HEK293 (cell line): ENCODE measurements around the gene PRCD.
A peak's percentile ranks its signal among the peaks of the same experiment; 100 is the strongest.

Experiments used
- CTCF ChIA-PET: fragments of 350-600 bp; formaldehyde crosslinking; extraction: SDS; loops from one replicate; lab custom pipeline; 2021; ENCODE audit warnings: antibody characterized with exemption; lab: Yijun Ruan, JAX
- POLR2A ChIA-PET: fragments of 300-600 bp; formaldehyde crosslinking; extraction: SDS; loops from one replicate; lab custom pipeline; 2020; ENCODE audit warnings: antibody characterized with exemption, inconsistent platforms; lab: Yijun Ruan, JAX
- H3K27ac ChIP-seq: fragments of 200-500 bp; sonication (Bioruptor generic); 2 replicates; pipeline ENCODE4 v1.5.1; 2014; ENCODE audit warnings: low read depth, low read length, control low read depth, inconsistent platforms; ENCODE audit errors: extremely low read depth
- H3K36me3 ChIP-seq, 2 experiments: fragments of 200-500 bp in 1 of 2; sonication (Bioruptor generic) in 1 of 2; 1 replicate in 1 of 2; 2 replicates in 1 of 2; pipeline ENCODE4 v1.5.1; 2014 to 2017; ENCODE audit warnings: inconsistent platforms in 2 of 2, low read length in 2 of 2; ENCODE audit not compliant: control insufficient read depth in 2 of 2, insufficient read depth in 1 of 2
- H3K4me1 ChIP-seq: fragments of 200-500 bp; sonication (Bioruptor generic); 2 replicates; pipeline ENCODE4 v1.5.1; 2014; ENCODE audit warnings: mild to moderate bottlenecking, low read length, inconsistent platforms; ENCODE audit not compliant: control insufficient read depth, insufficient read depth
- H3K4me3 ChIP-seq: 2 replicates; pipeline ENCODE4 v1.5.1; 2011; ENCODE audit warnings: low read depth, mild to moderate bottlenecking, control low read depth, low read length, moderate library complexity
- H3K9me3 ChIP-seq: fragments of 200-500 bp; sonication (Bioruptor generic); 2 replicates; pipeline ENCODE4 v1.5.1; 2014; ENCODE audit warnings: low read depth, low read length, inconsistent platforms; ENCODE audit not compliant: control insufficient read depth, insufficient read depth
- BCL11A ChIP-seq: fragments of 450-650 bp; formaldehyde crosslinking; IDR thresholded peaks from 2 replicates; pipeline ENCODE4 v1.5.1; 2016; ENCODE audit warnings: low read depth, missing biosample characterization, missing genetic modification characterization
- GLI4 ChIP-seq: fragments of 450-650 bp; formaldehyde crosslinking; IDR thresholded peaks from 2 replicates; pipeline ENCODE4 v1.5.1; 2016; ENCODE audit warnings: missing biosample characterization, missing genetic modification characterization
- KLF1 ChIP-seq: fragments of 450-650 bp; formaldehyde crosslinking; IDR thresholded peaks from 2 replicates; pipeline ENCODE4 v1.5.1; 2016; ENCODE audit warnings: missing biosample characterization, missing genetic modification characterization
- KLF7 ChIP-seq: fragments of 450-650 bp; formaldehyde crosslinking; IDR thresholded peaks from 2 replicates; pipeline ENCODE4 v1.5.1; 2016; ENCODE audit warnings: missing biosample characterization, missing genetic modification characterization, borderline replicate concordance
- SETDB1 ChIP-seq: IDR thresholded peaks from one replicate; pipeline ENCODE4 v1.6.1; 2017; ENCODE audit warnings: mild to moderate bottlenecking, low read length, moderate library complexity, mixed read lengths; ENCODE audit not compliant: insufficient read length
- SP2 ChIP-seq: fragments of 450-650 bp; formaldehyde crosslinking; IDR thresholded peaks from 2 replicates; pipeline ENCODE4 v1.5.1; 2016; ENCODE audit warnings: missing biosample characterization, missing genetic modification characterization
- ZBTB10 ChIP-seq: fragments of 450-650 bp; formaldehyde crosslinking; IDR thresholded peaks from 2 replicates; pipeline ENCODE4 v1.5.1; 2016; ENCODE audit warnings: missing biosample characterization, missing genetic modification characterization
- ZIC2 ChIP-seq: fragments of 450-650 bp; formaldehyde crosslinking; IDR thresholded peaks from 2 replicates; pipeline ENCODE4 v1.5.1; 2016; ENCODE audit warnings: missing biosample characterization, missing genetic modification characterization
- ZNF174 ChIP-seq: fragments of 450-650 bp; formaldehyde crosslinking; IDR thresholded peaks from 2 replicates; pipeline ENCODE4 v1.5.0; 2017; ENCODE audit warnings: missing biosample characterization, mild to moderate bottlenecking, missing genetic modification characterization
- ZNF292 ChIP-seq: fragments of 450-650 bp; formaldehyde crosslinking; IDR thresholded peaks from 2 replicates; pipeline ENCODE4 v1.5.1; 2016; ENCODE audit warnings: low read depth, missing biosample characterization, missing genetic modification characterization, borderline replicate concordance
- ZNF514 ChIP-seq: fragments of 450-650 bp; formaldehyde crosslinking; IDR thresholded peaks from 2 replicates; pipeline ENCODE4 v1.5.1; 2016; ENCODE audit warnings: missing biosample characterization, missing genetic modification characterization
- ZNF555 ChIP-seq: fragments of 450-650 bp; formaldehyde crosslinking; conservative IDR thresholded peaks from 2 replicates; pipeline ENCODE4 v1.5.1; 2017; ENCODE audit warnings: missing biosample characterization, mild to moderate bottlenecking, missing genetic modification characterization, inconsistent platforms
- ZNF571 ChIP-seq: fragments of 450-650 bp; formaldehyde crosslinking; IDR thresholded peaks from 2 replicates; pipeline ENCODE4 v1.5.0; 2017; ENCODE audit warnings: missing biosample characterization, missing genetic modification characterization
- ZNF626 ChIP-seq: fragments of 450-650 bp; sonication (Bioruptor Pico); formaldehyde crosslinking; IDR thresholded peaks from 2 replicates; pipeline ENCODE4 v1.5.1; 2018; ENCODE audit warnings: missing biosample characterization, missing genetic modification characterization, inconsistent platforms
- ZNF658 ChIP-seq: fragments of 450-650 bp; formaldehyde crosslinking; IDR thresholded peaks from 2 replicates; pipeline ENCODE4; 2016; ENCODE audit warnings: missing biosample characterization, missing genetic modification characterization
- TF ChIP-seq, protein P1 (sequence below): fragments of 450-650 bp; formaldehyde crosslinking; IDR thresholded peaks from 2 replicates; pipeline ENCODE4 v1.5.1; 2017; ENCODE audit warnings: missing biosample characterization, missing genetic modification characterization
- TF ChIP-seq, protein P2 (sequence below): fragments of 450-650 bp; formaldehyde crosslinking; IDR thresholded peaks from 2 replicates; pipeline ENCODE4 v1.5.1; 2016; ENCODE audit warnings: missing biosample characterization, missing genetic modification characterization

The PRCD gene

GRCh38 chr17:76570877-76571471, 31.1 kb downstream of the PRCD start (continued):
- TF ChIP-seq ZBTB10 (tag by site-specific recombination): no peak
- TF ChIP-seq, protein P1, sequence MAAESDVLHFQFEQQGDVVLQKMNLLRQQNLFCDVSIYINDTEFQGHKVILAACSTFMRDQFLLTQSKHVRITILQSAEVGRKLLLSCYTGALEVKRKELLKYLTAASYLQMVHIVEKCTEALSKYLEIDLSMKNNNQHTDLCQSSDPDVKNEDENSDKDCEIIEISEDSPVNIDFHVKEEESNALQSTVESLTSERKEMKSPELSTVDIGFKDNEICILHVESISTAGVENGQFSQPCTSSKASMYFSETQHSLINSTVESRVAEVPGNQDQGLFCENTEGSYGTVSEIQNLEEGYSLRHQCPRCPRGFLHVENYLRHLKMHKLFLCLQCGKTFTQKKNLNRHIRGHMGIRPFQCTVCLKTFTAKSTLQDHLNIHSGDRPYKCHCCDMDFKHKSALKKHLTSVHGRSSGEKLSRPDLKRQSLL (tag by site-specific recombination): no peak
- TF ChIP-seq ZNF555 (tag by site-specific recombination): no peak
- 0 out of 2 replicates have a peak, but pooled peaks have one; percentile 22 for TF ChIP-seq SP2 (tag by site-specific recombination)

DNA sequence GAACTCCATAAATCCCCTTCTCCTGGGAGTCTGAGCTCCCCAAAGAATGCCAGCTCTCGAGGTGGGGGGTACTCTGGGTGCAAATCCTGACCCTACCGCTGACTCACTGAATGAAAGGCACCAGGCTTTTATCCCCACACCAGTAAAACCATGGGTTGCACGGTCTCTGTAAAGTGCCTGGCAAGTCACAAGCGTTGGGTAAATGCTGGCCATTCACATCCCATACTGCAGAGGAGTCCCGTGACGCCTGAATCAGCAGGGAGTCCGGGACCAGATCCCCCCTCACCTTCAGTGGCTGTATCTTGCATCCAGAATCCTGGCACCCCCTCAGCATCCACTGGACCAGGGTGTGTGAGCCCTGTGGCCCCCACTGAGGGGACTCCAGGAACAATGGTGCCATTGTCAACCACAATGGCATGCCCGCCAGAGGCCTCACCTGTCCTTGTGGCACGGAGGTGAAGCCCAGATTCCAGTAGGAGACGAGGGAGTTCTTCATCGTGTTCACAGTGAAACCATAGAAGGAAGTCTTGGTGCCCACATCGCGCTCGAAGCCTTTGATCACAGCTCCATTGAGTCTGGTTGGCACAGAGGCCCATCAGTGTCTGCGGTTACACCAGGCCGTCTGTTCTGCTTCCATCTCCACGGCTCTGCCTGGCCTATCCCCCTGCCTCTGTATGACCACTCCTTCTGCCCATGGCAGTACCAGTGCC, 32.5 kb downstream of the PRCD start:
- no peaks in the 10 kb centered on the region for H3K4me1 ChIP-seq
- ChIA-PET CTCF (interaction anchor here (0.8 to 2.6 kb wide), 4 partner anchors 43 to 52 kb away, joined by 3 to 9 read pairs (median 4); no protein-coding TSS in a partner anchor), POLR2A (no interaction called here)
- TF ChIP-seq ZIC2 (tag by site-specific recombination) (no peak), ZNF658 (tag by site-specific recombination) (no peak), SETDB1 (no peak)
- no peaks in the 10 kb centered on the region for H3K9me3 ChIP-seq
- peaks cover 0 to 5% of the 10 kb centered on the region in 2 experiments; a peak in 1 of 3 replicates for H3K36me3 ChIP-seq
- no peak overlapping the region for H3K4me3 ChIP-seq
- H3K27ac ChIP-seq: no peak overlapping the region

DNA sequence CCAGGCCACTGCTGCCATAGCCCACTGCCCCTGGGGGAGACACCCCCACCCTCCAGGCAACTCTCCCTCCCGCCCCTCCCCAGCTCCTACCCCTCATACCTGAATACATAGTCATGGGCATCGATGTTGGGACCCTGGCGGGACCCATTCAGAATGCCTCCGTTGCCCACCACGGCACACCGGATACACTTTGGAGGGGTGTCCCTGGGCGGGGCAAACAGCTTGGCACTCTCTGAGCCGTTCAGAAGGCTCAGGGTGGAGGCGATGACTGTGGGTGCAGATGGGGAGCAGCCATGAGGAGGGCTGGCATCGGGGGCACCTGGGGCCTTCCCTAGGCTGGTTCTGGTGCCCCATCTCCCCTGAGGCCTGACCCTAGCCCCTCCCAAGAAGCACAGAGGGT, 33.3 kb downstream of the PRCD start:
- Histone ChIP-seq H3K27ac (no peak overlapping the region), H3K4me1 (no peaks in the 10 kb centered on the region), H3K4me3 (no peak overlapping the region), H3K9me3 (no peaks in the 10 kb centered on the region), H3K36me3 (peaks cover 0 to under 1% of the 10 kb centered on the region in 2 experiments; a peak in 1 of 3 replicates)
- TF ChIP-seq KLF7 (tag by site-specific recombination): no peak
- no peak for TF ChIP-seq ZNF174
- TF ChIP-seq ZNF514 (tag by site-specific recombination): no peak
- TF ChIP-seq, protein P2, sequence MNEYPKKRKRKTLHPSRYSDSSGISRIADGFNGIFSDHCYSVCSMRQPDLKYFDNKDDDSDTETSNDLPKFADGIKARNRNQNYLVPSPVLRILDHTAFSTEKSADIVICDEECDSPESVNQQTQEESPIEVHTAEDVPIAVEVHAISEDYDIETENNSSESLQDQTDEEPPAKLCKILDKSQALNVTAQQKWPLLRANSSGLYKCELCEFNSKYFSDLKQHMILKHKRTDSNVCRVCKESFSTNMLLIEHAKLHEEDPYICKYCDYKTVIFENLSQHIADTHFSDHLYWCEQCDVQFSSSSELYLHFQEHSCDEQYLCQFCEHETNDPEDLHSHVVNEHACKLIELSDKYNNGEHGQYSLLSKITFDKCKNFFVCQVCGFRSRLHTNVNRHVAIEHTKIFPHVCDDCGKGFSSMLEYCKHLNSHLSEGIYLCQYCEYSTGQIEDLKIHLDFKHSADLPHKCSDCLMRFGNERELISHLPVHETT (tag by site-specific recombination): no peak
- no peak for TF ChIP-seq GLI4
- TF ChIP-seq ZNF571 (tag by site-specific recombination): no peak
- no peak for TF ChIP-seq KLF1 (tag by site-specific recombination)
- TF ChIP-seq ZNF626 (tag by site-specific recombination): no peak
- no peak for TF ChIP-seq ZNF292
- TF ChIP-seq BCL11A (tag by site-specific recombination): no peak
- CTCF ChIA-PET: interaction anchor here (0.7 to 1.1 kb wide), 5 partner anchors 13 to 109 kb away, joined by 3 to 7 read pairs (median 5); partner anchors contain the start of gene ST6GALNAC2
- POLR2A ChIA-PET: no interaction called here
